HG02798 (cell line): Measurements from ENCODE around the gene DHX16.

ENCODE experiments used
- ATAC-seq: cut with Tn5 transposase; IDR thresholded peaks from one replicate; pipeline ENCODE4 v1.9.1; 2021; ENCODE audit warnings: mild to moderate bottlenecking; ENCODE audit not compliant: unreplicated experiment, poor library complexity

DHX16 gene

DNA sequence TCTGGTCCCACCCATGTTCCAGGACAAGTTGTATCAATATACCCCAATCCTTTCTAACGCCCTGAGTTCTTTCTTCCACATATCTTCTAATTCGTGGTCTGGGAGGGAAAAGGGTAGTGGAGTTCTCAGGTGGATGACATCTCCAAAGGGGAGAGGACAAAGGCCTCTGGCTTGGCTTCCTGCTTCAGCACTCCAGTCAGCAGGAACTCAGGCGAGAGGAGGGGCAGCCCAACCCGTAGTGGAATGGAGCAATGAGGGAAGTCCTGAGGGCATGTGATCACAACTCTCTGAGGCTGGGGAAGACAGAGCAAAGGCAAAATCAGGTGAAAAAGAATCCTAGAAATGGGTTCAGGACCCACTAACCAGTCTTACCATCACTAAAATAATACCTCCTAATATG is 27.5 kb upstream of the DHX16 start:
- no peak for ATAC-seq

DNA sequence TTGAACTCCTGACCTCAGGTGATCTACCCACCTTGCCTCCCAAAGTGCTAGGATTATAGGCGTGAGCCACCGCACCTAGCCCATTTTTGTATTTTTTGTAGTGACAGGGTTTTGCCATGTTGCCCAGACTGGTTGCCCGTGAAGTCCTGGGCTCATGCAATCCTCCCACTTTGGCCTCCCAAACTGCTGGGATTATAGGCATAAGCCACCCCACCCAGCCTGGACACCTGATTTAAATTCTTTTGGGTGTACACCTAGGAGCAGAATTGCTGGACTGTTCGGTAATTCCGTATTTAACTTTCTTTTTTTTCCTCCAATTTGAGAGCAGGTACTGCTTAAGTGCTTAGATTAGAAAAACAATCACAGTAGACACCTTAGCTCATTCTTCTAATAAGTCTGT is 23.6 kb upstream of the DHX16 start:
- ATAC-seq: no peak

DNA sequence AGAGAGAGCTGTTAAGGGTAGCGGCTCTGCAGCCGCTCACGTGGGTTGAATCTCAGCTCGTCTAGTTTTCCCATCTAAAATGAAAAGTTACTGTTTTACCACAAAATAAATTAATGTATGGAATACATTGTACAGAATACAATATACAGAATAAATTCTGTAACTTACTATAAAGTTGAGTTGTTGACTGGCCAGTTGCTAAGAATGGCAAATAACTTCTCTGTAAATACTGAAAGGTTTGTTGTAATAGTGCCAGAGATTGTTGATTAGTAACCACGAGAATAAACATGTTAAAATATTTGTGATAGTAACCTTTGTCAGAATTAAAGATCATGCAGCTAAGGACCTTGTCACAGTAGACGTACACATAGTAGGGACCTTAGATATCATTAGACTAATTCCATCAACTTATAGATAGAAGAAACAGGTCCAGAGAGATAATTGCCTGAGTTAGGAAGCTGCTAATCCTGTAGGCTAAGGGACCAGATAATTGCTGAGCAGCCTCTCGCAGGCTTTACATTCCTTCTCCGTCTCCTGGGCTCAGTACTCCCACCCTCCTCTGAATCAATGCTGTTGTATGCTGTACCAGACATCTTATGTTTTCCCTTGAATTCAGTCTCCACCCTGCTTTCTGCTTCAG is 18.5 kb upstream of the DHX16 start:
- no peak for ATAC-seq

DNA sequence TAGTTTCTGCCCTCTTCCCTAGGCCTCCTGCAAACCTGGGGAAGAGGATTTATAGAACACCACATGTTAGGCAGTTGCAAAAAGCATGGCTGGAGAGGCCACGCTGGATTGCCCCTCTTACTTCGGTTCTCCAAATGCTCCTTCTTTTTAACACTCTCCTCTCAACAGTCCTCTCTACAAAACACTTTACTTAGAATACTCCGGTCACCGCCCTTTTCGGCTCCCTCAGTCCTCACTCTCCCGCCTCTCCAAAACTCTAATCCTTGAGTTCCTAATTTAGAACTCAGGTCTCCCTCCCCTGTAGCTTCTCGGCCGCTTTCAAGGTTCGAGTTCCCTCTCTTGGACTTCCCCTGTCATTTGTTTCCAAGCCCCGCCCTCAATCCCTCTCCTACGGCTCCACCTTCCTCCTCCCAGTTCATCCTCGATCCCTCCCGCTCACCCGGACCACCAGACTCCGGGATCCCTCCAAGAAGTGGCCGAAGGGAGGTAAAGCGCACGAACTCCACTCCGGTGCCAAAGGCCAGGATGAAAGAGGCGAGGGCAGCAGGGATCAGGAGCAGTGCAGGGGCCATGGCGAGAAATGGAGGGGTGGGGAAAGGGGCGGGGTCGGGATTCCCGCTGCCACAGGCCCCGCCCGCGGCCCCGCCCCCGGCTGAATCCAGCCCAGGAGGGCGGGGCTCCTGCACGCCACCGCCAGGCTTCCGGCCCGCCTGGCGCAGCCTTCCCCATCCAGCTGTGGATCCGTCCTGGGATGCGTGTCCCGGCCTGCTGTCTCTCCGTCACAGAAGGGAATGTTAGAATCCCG is 17.8 kb upstream of the DHX16 start, which contains the start of gene NRM:
Gene NRM, minus strand, starts transcription at position 582 of the 805 bp plus-strand sequence. Its CDS starts 10 bp downstream, at position 572.
- ATAC-seq: peak; percentile 40

DNA sequence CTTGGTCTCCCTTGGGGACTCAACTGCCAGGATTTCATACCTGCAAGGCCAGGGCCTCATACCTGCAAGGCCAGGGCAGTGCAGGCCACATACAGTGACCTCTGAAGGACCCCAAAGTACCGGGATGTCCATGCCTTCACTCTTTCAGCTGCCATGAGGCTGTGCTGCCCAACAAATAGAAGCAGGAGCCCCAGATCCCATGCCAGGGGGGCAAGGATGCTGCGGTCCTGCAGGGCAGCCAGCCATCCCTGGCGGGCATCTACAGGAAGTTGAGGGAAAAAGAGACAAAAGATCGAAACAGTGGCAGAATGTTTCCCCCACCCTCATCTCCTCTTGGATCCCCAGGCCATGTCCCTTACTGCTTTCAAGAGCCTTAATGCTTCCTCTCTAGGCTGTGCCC is 17.2 kb upstream of the DHX16 start:
- no peak for ATAC-seq

DNA sequence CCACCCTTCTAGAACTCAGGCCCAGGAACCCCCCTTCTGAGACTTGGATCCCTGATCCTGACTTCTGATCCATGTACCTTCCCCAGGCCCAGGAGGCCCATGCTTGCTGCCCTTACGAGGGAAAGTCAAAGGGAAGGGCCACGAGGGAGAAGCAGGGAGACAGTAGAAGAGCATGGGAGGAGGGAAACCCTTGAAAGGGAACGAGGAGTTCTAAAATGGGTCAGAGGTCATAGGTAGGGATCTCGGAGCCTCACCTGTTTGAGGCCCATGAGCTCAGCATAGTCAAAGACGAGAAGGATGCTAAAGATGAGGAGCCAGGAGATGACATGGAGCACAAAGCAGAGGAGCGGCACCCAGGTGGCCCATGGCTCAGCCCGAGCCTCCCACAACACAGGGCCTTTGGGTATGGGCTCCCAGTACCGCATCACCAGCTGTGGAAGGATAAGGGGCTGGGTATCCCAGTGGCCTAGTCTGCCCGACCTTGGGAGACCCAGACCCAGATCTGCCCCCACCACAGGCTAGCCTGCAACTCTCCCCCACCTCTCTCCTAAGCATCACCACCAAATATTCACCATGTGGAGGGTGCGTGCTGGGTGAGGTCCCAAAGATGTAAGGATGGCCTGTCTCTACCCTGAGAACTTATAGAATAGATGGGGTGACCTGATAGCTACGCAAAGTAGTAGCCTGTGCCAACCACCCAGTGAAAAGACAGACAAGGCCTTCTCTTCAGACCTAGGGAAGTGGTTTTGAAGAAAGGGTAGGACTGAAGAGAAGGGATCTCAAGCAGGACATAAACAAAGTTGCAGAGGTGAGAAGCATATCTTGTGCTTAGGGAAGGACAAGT is 16.4 kb upstream of the DHX16 start:
- no peak for ATAC-seq

DNA sequence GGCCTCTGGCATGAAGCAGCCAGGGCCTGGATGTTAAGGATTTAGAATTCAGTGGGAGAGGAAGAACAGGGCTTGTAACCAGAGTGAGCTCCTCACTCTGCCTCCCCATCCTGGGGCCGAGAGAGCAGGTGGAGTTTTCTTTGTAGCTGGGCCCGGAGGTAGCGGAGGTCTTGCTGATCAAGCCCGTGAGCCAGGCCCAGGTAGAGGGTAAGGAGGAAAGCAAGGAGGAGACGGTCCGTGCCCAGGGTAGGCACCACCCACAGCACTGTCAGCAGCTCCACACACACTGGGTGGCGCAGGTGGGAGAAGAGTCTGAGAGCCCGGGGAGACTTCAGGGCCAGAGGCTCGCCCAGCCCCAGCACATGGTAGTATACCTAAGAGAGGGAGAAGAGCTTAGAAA is 15.8 kb upstream of the DHX16 start:
- no peak for ATAC-seq

DNA sequence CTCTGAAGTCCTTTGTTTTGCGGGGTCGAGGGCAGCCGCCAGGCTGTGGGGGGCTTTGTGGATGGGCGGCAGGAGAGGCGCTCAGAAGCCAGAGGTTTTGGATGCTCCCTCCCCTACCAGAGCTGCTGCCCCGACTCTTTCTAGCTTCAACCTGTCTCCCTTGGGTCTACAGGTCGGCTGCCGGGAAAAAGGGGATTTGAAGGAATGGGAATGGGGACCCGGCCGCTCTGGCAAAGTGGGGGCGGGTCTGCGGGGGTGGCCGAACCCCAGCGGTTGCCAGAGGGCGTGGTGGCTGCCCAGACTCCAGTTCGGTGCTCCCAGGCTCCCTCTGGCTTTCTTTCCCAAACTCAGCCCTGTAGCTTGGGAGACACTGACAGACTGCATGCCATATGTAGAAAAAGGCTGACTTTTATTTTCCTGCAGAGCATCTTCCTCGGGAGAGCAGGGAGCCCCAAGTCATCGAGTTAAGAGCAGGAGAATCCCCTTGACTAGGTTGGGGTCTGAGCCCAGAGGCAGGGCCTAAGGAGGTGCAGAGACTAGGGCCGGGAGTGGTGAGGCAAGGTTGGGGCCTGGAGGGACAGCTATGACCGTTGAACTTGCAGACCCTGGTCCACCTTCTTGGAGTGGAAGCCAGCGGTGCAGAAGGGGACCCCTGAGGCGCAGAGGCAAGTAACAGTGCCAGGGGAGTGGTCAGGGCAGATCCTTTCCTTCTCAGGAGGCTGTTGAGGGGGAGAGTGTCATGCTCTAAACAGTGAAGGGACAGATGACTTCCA is 15.0 kb upstream of the DHX16 start:
- ATAC-seq: no peak

DNA sequence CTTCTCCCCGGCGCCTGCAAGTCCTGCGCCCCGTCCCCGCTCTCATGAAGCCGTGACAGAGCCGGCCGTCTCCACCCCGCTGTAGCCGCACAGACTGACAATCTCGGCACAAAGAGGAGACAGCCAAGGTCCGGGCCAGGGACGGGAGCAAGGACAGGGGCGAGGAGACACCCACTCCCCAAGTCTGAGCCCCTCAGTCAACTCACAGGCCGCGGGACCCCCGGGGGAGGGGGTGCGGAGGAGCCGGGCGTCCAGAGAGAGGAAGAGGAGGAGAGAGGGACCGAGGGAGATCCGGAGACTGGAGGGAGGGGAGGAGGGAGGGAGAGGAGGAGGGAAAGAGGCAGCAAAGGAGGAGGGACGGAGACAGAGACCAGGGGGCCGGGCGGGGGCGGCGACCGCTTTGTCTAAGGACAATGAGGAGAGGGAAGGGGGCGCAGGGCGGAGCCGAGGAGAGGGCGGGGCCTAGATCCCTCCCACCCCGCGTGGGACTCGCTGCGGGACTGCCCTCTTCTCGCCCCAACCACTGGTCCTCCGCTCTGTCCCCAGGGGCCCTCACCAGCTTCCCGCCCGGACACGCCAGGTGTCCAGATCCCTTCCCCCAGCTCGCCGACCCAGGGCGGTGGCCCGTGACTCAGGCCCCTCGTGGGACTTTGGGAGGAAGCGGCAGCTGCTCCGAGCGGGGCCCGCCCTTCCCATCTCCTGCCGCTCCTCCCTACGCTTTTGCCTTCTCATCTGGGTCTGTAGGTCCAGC is 14.3 kb upstream of the DHX16 start:
- ATAC-seq: peak; percentile 54

DNA sequence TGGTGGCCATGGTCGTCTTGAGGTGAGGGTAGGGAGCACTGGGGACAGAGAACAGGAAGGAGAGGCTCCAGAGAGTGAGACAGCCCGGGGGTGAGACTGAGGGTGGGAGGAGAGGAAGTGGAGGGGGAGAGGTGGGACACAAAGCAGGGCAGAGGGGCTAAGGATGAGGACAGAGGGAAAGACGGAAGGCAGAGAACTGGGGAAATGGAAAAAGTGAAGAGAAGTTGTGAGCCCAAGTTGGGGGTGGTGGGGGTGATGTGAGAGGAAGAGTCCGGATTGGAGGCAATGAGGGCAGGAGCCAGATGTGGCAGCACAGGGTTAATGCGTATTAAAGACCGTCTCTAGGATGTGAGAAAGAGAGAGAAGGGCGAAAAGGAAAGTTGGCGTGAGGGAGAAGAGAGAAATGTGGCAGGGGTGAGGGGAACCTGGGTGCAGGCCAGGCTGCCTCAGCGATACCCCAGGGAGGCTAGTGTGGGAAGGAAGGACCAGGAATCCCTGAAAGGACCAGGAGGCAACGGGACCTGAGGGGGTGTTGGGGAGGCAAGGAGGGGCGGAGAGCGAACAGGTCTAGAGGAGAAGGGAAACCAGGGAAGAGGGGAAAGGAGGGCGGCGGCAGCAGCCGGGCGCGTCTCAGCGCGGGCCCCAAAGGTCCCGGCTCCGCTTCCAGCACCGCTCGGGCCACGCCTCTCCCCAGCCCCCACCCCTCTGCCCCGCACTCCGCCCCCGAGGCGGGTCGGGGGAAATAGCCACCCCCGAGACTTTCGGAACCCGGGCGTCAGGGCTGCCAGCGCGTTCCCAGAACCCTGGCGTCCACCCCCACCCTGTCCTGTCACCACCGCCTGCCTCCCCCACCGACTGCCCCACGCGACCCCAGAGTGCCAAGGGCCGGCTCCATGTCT is 13.5 kb upstream of the DHX16 start, which contains the start of gene PPP1R18:
Gene PPP1R18, minus strand, starts transcription at position 637 of the 899 bp plus-strand sequence. Its CDS starts 627 bp downstream, at position 10.
- peak; percentile 26 for ATAC-seq

DNA sequence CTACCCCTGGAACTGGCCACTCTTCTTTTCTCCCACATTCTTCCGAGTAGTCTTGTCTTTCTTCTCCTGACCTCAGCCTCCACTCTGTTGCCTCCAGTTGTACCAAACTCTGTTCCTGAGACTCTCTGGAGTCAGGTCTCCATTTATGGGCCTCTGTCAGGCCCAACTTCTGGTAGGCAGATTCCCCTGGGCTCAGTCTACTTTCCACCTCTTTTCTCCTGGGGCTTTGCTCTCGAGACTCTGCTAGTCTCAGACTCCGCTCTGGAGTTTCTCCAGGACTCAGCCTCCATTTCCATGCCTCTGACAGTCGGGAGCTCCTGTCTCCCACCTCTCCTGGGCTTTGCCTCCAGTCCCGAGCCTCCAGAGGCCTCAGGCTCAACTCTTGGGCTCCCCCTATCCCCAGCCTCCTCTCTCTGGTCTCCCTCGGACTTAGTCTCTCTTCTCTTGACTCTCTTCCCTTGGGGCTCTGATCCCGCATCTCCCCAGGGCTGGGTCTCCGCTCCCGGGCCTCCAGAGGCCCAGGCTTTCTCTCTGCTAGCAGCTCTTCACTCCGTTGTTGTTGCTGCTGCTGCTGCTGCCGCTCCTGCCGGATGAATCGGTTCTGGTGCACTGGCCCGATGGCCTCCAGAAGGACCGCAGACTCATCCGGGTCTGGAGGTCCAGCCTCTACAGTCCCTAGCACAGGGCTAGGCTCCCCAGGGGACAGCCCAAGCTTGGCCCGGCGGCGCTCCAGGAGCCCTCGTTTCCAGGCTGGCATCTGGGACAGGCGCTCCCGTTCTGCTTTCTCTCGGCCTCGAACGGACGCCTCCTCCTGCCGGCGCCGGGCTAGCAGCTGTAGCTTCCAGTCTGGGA is 12.6 kb upstream of the DHX16 start:
- ATAC-seq: no peak

DNA sequence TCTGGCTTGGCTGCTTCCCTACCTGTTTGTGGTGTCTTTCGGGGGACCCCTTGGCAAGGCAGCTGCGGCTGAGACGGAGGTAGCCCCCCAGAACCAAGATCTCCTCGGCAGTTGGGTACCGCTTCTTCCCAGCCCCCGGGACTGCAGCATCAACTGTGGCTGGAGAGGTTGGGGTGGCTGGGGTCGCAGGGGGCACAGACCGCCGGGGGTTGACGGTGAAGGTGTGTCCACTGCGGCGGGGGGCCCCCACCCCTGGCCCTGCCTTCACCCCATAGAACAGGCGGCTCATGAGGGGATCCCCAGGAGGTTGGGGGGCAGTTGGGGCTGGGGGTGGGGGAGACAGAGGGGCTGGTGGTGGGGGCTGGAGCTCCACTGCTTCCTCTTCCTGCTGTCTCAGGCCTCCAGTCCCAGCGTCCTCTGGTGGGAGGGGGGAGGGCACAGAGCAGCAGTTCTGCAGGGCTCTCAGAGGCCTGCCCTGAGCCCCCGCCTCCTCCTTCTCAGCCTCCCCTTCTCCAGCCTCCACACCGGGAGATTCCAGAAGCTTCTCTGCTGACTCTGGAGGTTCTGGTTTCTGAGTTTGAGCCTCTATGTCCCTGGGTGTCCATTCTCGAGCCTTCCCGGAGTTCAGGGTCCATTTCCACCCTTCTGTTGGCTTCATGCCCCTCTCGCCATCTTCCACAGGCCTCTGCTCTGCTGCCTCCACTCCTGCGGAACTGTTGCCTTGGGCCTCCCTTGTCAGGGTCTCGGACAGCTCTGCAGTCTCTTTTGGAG is 11.8 kb upstream of the DHX16 start:
- no peak for ATAC-seq

DNA sequence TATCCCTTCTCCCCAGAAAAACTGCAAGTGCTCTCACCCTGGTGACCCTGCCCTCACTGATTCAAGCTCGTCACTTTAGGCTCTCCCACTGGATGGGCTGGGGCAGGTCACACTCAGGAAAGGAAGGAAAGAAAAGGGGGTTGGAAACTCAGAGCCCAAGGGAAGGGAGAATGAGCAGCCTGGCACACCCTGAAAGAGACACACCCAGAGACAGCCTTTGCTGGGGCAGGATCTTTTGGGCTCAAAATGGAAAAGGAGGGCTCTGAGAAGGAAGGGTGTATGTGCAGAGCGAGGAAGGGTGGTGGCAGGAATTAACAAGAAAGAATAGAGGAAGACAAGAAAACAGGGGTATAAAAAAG is 11.2 kb upstream of the DHX16 start:
- ATAC-seq: no peak

DNA sequence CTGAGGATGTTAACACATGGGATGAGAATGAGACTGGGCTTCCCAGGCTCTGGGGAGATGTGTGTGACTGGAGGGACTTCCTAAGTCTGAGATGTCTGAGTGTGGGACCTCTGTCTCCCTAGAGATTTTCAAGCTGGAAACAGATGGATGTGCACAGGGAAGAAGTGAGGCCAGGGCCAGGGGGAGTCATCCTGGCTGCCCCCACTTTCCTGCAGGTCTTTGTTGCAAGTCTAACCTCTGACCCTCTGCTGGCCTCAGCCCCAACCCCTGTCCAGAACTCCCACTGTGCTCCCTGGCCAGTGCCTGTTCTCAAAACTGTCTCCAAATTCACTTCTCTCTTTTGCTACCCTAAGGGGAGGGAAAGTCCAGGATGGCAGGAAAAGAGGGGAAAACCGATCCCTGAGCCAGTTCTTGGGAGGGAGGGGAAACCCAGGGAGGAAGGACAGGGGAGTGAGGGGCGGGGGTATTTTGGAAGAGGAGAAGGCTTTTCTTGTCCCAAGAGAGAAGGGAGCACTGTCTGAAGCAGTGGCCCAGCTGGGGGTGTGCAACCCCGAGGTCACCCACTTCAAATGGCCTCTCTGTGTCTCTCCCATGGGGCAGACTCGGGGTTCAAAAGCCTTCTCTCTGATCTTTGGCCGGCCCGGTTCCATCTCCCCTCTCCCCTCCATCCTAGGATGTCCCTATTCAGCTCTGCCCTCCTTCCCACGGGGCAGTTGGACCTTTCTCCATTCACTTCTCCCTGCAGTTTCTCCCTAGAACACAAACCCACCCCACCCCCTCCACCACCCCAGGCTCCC is 10.6 kb upstream of the DHX16 start:
- no peak for ATAC-seq

DNA sequence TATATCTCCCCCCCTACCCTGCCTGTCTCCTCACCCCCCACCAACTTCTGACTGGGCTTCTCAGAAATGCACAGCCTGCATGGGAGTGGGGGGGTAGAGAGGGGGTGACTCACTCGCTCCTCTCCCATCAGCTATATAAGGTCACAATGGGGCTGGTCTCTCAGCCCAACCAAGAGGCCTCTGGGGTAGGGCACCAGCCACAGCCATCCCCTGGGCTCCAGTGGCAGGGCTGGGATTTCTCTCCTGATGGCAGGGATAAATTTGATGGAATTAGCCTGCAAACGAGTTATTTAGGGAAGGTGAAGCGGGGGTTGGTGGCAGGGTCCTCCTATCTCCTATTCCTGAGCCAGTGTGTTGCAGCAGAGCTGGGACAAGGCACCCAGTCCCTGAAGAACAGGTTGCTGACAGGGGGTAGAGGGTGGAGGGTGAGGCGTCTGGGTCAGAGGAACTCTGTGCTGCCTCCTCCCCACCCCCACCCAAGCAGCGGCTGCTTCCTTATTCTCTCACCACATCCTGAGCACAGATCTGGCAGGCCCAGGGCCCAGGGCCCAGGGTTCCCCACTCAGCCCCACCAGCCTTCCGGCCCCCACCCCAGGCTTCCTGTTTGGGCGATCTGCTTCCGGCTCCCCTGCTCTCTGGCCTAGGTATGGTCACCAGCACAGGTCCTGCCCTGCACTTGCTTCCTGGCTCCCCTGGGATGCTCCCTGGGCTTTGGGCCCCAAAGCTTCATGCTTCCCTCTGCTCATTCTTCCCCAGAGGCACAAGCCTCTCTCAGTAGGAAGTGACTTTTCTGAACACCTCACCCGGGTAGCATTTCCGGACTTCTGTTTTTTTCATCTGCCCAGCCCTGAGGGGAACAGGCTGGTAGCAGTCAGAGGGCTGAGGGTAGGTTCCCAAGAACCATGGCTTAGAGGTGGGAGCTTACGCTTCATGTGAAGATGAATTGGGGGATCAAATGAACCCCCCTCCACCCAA is 9.6 kb upstream of the DHX16 start:
- peak; percentile 41 for ATAC-seq
